Fibroblast of the conjunctiva (primary cell): Measurements from ENCODE around the gene ENO4.

Experiments
- DNase-seq: peaks from one replicate; pipeline ENCODE4 v3.0.0-alpha.2; 2010; ENCODE audit warnings: low read depth

The ENO4 gene

GRCh38 chr10:116849248-116850057, at the start of gene ENO4:
Gene ENO4, plus strand, starts transcription at chr10:116849499. Its CDS starts 68 bp downstream, at chr10:116849567.
- peak; percentile 47 for DNase-seq

- DNase-seq, result no peak
Measured at GRCh38 chr10:116800286-116800929, 48.9 kb upstream of the ENO4 start.

GRCh38 chr10:116801658-116802057, 47.6 kb upstream of the ENO4 start:
- no peak for DNase-seq

- no peak for DNase-seq
Measured at GRCh38 chr10:116802474-116802873, 46.8 kb upstream of the ENO4 start.

GRCh38 chr10:116802876-116803275, 46.4 kb upstream of the ENO4 start:
- DNase-seq, result no peak

GRCh38 chr10:116803451-116804249, 45.6 kb upstream of the ENO4 start:
- DNase-seq, result no peak

- DNase-seq, result no peak
Measured at GRCh38 chr10:116808706-116809105, 40.6 kb upstream of the ENO4 start.

- DNase-seq, result no peak
Measured at GRCh38 chr10:116809483-116810119, 39.7 kb upstream of the ENO4 start.

GRCh38 chr10:116810120-116810500, 39.2 kb upstream of the ENO4 start:
- no peak for DNase-seq

GRCh38 chr10:116810895-116811294, 38.4 kb upstream of the ENO4 start:
- no peak for DNase-seq

- DNase-seq, result no peak
Measured at GRCh38 chr10:116811691-116812090, 37.6 kb upstream of the ENO4 start.

GRCh38 chr10:116815641-116816415, 33.5 kb upstream of the ENO4 start:
- DNase-seq, result no peak

- no peak for DNase-seq
Measured at GRCh38 chr10:116817178-116817577, 32.1 kb upstream of the ENO4 start.

- DNase-seq, result no peak
Measured at GRCh38 chr10:116817780-116818343, 31.4 kb upstream of the ENO4 start.

GRCh38 chr10:116819999-116820677, 29.2 kb upstream of the ENO4 start:
- no peak for DNase-seq

GRCh38 chr10:116825901-116826300, 23.4 kb upstream of the ENO4 start:
- DNase-seq, result no peak

GRCh38 chr10:116826803-116827202, 22.5 kb upstream of the ENO4 start:
- no peak for DNase-seq

- DNase-seq, result no peak
Measured at GRCh38 chr10:116827214-116827671, 22.1 kb upstream of the ENO4 start.

GRCh38 chr10:116828116-116828515, 21.2 kb upstream of the ENO4 start:
- no peak for DNase-seq

- no peak for DNase-seq
Measured at GRCh38 chr10:116829711-116830110, 19.6 kb upstream of the ENO4 start.
